OCI-LY7 (cell line): ENCODE results near the gene RANBP2. TPM values are rescaled to one million over a fixed set of nuclear protein-coding genes. Genes with fewer than 3 reads are reported as not detected.

ENCODE experiments used
- BruUV-seq: library from RNA; stranded (reverse); fragments of 400-500 nt; replicated peaks from 2 replicates; lab custom pipeline; 2021; lab: Mats Ljungman, UMichigan
- CTCF ChIA-PET: fragments of 300-600 bp; sonication (Branson Sonifier 250); formaldehyde crosslinking; loops from one replicate; lab custom pipeline; 2022; ENCODE audit warnings: antibody characterized with exemption; ENCODE audit not compliant: unreplicated experiment; lab: Charles Lee
- POLR2A ChIA-PET: fragments of 300-600 bp; sonication (Branson Sonifier 250); formaldehyde crosslinking; loops from one replicate; lab custom pipeline; 2022; ENCODE audit warnings: antibody characterized with exemption; lab: Charles Lee
- DNase-seq: peaks from one replicate; pipeline ENCODE4 v3.0.0-alpha.2; 2015; ENCODE audit warnings: low spot score
- H2AFZ ChIP-seq: fragments of 200-600 bp; sonication (generic), shearing (Covaris generic); 2 replicates; pipeline ENCODE4 v1.6.1; 2014; ENCODE audit warnings: mild to moderate bottlenecking, antibody characterized with exemption, low read length, moderate library complexity
- H3K27ac ChIP-seq: fragments of 200-600 bp; sonication (generic); 2 replicates; pipeline ENCODE4 v1.5.1; 2014; ENCODE audit warnings: mixed run types, low read depth, mild to moderate bottlenecking, moderate library complexity, low read length, inconsistent platforms; ENCODE audit not compliant: poor library complexity, severe bottlenecking
- H3K36me3 ChIP-seq: fragments of 200-600 bp; sonication (generic); 2 replicates; pipeline ENCODE4 v1.6.1; 2014; ENCODE audit warnings: mild to moderate bottlenecking, antibody characterized with exemption, low read length, moderate library complexity, mixed read lengths; ENCODE audit not compliant: insufficient read depth
- H3K4me1 ChIP-seq: fragments of 200-600 bp; sonication (generic); 2 replicates; pipeline ENCODE4 v1.5.1; 2014; ENCODE audit warnings: mild to moderate bottlenecking, low read length; ENCODE audit not compliant: insufficient read depth, poor library complexity, severe bottlenecking
- H3K4me2 ChIP-seq: fragments of 200-600 bp; sonication (generic); 2 replicates; pipeline ENCODE4 v1.6.1; 2014; ENCODE audit warnings: mild to moderate bottlenecking, low read length
- H3K4me3 ChIP-seq: fragments of 200-600 bp; sonication (generic); 2 replicates; pipeline ENCODE4 v1.5.1; 2014; ENCODE audit warnings: mild to moderate bottlenecking, low read depth, low read length; ENCODE audit not compliant: poor library complexity, severe bottlenecking
- H3K79me2 ChIP-seq: fragments of 200-600 bp; sonication (generic); 2 replicates; pipeline ENCODE4 v1.6.1; 2016; ENCODE audit warnings: low read depth, mild to moderate bottlenecking, low read length, moderate library complexity, mixed read lengths; ENCODE audit not compliant: insufficient read depth
- H3K9me2 ChIP-seq: fragments of 200-600 bp; sonication (generic); 2 replicates; pipeline ENCODE4 v1.6.1; 2016; ENCODE audit warnings: mild to moderate bottlenecking, low read length, mixed read lengths; ENCODE audit not compliant: insufficient read depth
- H3K9me3 ChIP-seq: fragments of 200-600 bp; sonication (generic); 2 replicates; pipeline ENCODE4 v1.6.1; 2014; ENCODE audit warnings: mild to moderate bottlenecking, mixed run types, low read length, mixed read lengths
- H4K20me1 ChIP-seq: fragments of 200-600 bp; sonication (generic); 2 replicates; pipeline ENCODE4 v1.6.1; 2014; ENCODE audit warnings: mild to moderate bottlenecking, antibody characterized with exemption, low read length, moderate library complexity, mixed read lengths; ENCODE audit not compliant: insufficient read depth
- CTCF ChIP-seq: fragments of 200-600 bp; sonication (generic); conservative IDR thresholded peaks from 2 replicates; pipeline ENCODE4 v1.5.1; 2014; ENCODE audit warnings: mild to moderate bottlenecking, antibody characterized with exemption, low read length, moderate library complexity, mixed read lengths
- EZH2phosphoT487 ChIP-seq: fragments of 200-600 bp; sonication (generic); IDR thresholded peaks from 2 replicates; pipeline ENCODE4 v1.6.1; 2018; ENCODE audit warnings: low read depth, borderline replicate concordance, mild to moderate bottlenecking, mixed run types, antibody characterized with exemption, low read length, moderate library complexity, mixed read lengths
- intact Hi-C: fragments of 100-400 bp; cut with micrococcal nuclease; formaldehyde crosslinking; loops from one replicate; pipeline ENCODE4 v1.10.0; 2022; ENCODE audit not compliant: unreplicated experiment
- total RNA-seq, 2 experiments: library from RNA; depleted of rRNA in 1 of 2; stranded (reverse); fragments of >200 nt in 1 of 2; shearing (Covaris generic) in 1 of 2; gene quantifications; 2 replicates each; pipeline ENCODE4 v1.2.3, GENCODE V29; 2014 to 2022

Gene RANBP2
- total RNA-seq, 2 experiments from 2014 or later = 48.4 to 74.0 TPM

- no peak overlapping the region for H2AFZ ChIP-seq
- peaks cover 87% of the 10 kb centered on the region for H3K36me3 ChIP-seq
- no peak overlapping the region for H3K4me2 ChIP-seq
- H4K20me1 ChIP-seq = no peaks in the 10 kb centered on the region
- TSS peak; percentile 13 for BruUV-seq
- peaks cover 25% of the 10 kb centered on the region for H3K9me3 ChIP-seq
- intact Hi-C loops = no loop called here
- CTCF ChIA-PET = no interaction called here
- H3K9me2 ChIP-seq = no peaks in the 10 kb centered on the region
- H3K27ac ChIP-seq = no peak overlapping the region
- no peaks in the 10 kb centered on the region for H3K4me1 ChIP-seq
- peaks cover 40% of the 10 kb centered on the region; the same call in 1 of the 2 replicates for H3K79me2 ChIP-seq
- POLR2A ChIA-PET = interaction anchor here (0.6 kb wide), 1 partner anchor 68 kb away, joined by 3 read pairs; no protein-coding TSS in a partner anchor
- no peak for DNase-seq
- H3K4me3 ChIP-seq = no peak overlapping the region
- TF ChIP-seq CTCF = no peak
- TF ChIP-seq EZH2phosphoT487 = no peak
These were observed 87.3 kb downstream of the RANBP2 start for GRCh38 chr2:108806371-108807113.

GRCh38 chr2:108809936-108810335 is 90.7 kb downstream of the RANBP2 start:
- ChIA-PET POLR2A (no interaction called here), CTCF (no interaction called here)
- Histone ChIP-seq H3K4me3 (no peak overlapping the region), H3K4me2 (no peak overlapping the region), H3K9me2 (no peaks in the 10 kb centered on the region), H3K36me3 (peaks cover 93% of the 10 kb centered on the region), H3K27ac (no peak overlapping the region), H2AFZ (no peak overlapping the region), H4K20me1 (no peaks in the 10 kb centered on the region), H3K9me3 (peaks cover 28% of the 10 kb centered on the region), H3K79me2 (peaks cover 38% of the 10 kb centered on the region; the same call in 1 of the 2 replicates), H3K4me1 (no peaks in the 10 kb centered on the region)
- no peak for DNase-seq
- no TSS peak for BruUV-seq
- TF ChIP-seq EZH2phosphoT487 (no peak), CTCF (no peak)
- intact Hi-C loops = no loop called here
